Tibial nerve (tissue), 3 donors: ENCODE data around the gene EHD2.
"Not testable (repeated sequence)": the region's sequence is repeated elsewhere in the genome, so short reads cannot be mapped to it uniquely, and the experiment has no call there.

Source experiments
- EP300 ChIP-seq, 2 donors: sonication (generic); formaldehyde crosslinking; IDR thresholded peaks; one replicate each; pipeline ENCODE4 v1.6.1; 2017; ENCODE audit warnings: antibody characterized with exemption in 2 of 2, mild to moderate bottlenecking in 1 of 2
- POLR2A ChIP-seq, 2 donors: fragments of 450-650 bp; IDR thresholded peaks; one replicate each; pipeline ENCODE4 v1.6.1; 2017; ENCODE audit warnings: antibody characterized with exemption in 2 of 2, mild to moderate bottlenecking in 2 of 2, moderate library complexity in 2 of 2

- not testable (repeated sequence) for TF ChIP-seq EP300, POLR2A (IDR thresholded peaks at IDR 0.05)
These were observed 58.1 kb downstream of the EHD2 start for GRCh38 chr19:47771291-47771690.
